ENCODE results near the gene STYXL1. TPM values are rescaled to one million over a fixed set of nuclear protein-coding genes. Genes with fewer than 3 reads are reported as not detected.

The STYXL1 gene
- total and polyA plus RNA-seq, 4 donors, result 16.4 to 27.5 (median 17.1) TPM

GRCh38 chr7:75994388-75995051, 53.3 kb downstream of the STYXL1 start, which contains the start of gene TMEM120A:
Gene TMEM120A (minus strand): TSS chr7:75994595. CDS start chr7:75994570, 25 bp downstream.
- 1% methylated on average over 51 of the region's 51 CpGs for WGBS
- Histone ChIP-seq H3K9me3 (ENCODE audit: control insufficient read depth in 4 of 4, low read length in 3 of 4) (no peaks in the 10 kb centered on the region), H3K4me3 (ENCODE audit: low read depth in 1 of 3, low read length in 3 of 3) (peak within 1 kb of the TSS; percentile 72 to 83 (median 73)), H3K36me3 (ENCODE audit: control insufficient read depth in 4 of 4, insufficient read depth in 3 of 4, low read depth in 1 of 4, low read length in 3 of 4) (peaks cover 0 to 4% (median 3%) of the 10 kb centered on the region in 4 donors), H3K27me3 (ENCODE audit: control insufficient read depth in 4 of 4, insufficient read depth in 4 of 4, low read length in 3 of 4) (no peaks in the 10 kb centered on the region), H3K27ac (ENCODE audit: low read depth in 1 of 2, low read length in 2 of 2) (peak within 1 kb of the TSS; percentile 93 to 97), H3K9ac (ENCODE audit: low read depth in 1 of 2, low read length in 2 of 2) (peak within 1 kb of the TSS; percentile 66 to 88), H3K4me1 (ENCODE audit: control insufficient read depth in 4 of 4, insufficient read depth in 4 of 4, low read length in 3 of 4) (peaks cover 8 to 45% (median 23%) of the 10 kb centered on the region in 4 donors)
- DNase-seq (ENCODE audit: low spot score), result peak; percentile 96
- TF ChIP-seq RAD21 (IDR thresholded peaks at IDR 0.05) (peak; percentile 41 to 54), ATF3 (IDR thresholded peaks at IDR 0.05) (no peak), HNF4A (conservative IDR thresholded peaks at IDR 0.05) (peak; percentile 62 to 68), CTCF (IDR thresholded peaks at IDR 0.05; ENCODE audit: low read depth, low read length, missing input control) (peak; percentile 4), JUND (IDR thresholded peaks at IDR 0.05) (peak in 1 of 2 donors; percentile 10), MAX (IDR thresholded peaks at IDR 0.05) (no peak), EGR1 (IDR thresholded peaks at IDR 0.05; ENCODE audit: low read depth in 2 of 2) (peak; percentile 67 to 81), SP1 (IDR thresholded peaks at IDR 0.05) (peak; percentile 94), FOXA2 (IDR thresholded peaks at IDR 0.05) (no peak), TAF1 (conservative IDR thresholded peaks at IDR 0.05) (no peak), YY1 (IDR thresholded peaks at IDR 0.05) (no peak), ZBTB33 (IDR thresholded peaks at IDR 0.05) (no peak), NR2F2 (IDR thresholded peaks at IDR 0.05) (peak; percentile 62), FOXA1 (IDR thresholded peaks at IDR 0.05) (no peak), REST (IDR thresholded peaks at IDR 0.05) (peak; percentile 90), GABPA (IDR thresholded peaks at IDR 0.05 in 1 of 2, conservative IDR thresholded peaks at IDR 0.05 in 1 of 2) (peak in 1 of 2 donors; percentile 62), RXRA (IDR thresholded peaks at IDR 0.05) (peak; percentile 36 to 41), HNF4G (IDR thresholded peaks at IDR 0.05) (peak; percentile 29)

Data from liver (tissue), 9 donors.